Left forelimb (tissue), 1 donor: ENCODE measurements around the gene LPCAT3.
A peak's percentile ranks its signal among the peaks of the same experiment; 100 is the strongest.

ENCODE experiments used
- DNase-seq: peaks from one replicate; pipeline ENCODE4 v3.0.0-alpha.2; 2018; ENCODE audit warnings: low spot score

Gene LPCAT3

DNA sequence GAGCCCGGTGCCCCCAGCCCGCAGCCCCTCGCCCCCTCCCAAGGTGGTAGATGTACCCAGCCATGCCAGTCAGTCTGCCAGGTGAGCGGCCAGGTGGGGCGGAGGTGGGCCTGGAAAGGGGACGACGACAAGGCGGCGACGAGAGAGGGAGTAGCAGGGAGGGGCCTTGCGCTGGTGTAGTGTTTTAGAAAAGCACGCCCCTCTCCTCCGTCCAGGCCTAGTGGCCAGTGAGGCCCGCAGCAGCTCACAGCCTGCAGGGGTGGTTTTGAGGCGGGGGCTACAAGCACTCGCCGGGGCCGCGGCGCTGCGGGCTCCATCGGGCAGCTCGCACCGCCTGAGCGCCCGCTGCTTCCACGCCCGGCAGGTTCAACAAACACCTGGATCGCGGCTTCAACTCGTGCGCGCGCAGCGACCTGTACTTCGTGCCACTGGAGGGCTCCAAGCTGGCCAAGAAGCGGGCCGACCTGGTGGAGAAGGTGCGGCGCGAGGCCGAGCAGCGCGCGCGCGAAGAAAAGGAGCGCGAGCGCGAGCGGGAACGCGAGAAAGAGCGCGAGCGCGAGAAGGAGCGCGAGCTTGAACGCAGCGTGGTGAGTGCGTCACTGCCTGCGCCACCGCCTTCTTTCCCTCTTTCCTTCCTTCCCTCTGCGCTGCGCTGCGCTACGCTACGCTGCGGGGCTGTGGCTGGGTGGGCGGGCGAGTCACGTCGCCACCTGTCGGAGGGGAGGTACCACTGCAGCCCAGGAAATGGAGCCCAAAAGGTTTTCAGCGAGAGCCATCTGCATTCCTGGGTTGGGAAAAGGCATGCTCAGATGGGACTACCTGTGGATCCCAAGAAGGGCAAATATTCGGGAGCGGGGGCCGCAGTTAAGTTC lies 80.6 kb downstream of the LPCAT3 start:
- peak; percentile 94 for DNase-seq

DNA sequence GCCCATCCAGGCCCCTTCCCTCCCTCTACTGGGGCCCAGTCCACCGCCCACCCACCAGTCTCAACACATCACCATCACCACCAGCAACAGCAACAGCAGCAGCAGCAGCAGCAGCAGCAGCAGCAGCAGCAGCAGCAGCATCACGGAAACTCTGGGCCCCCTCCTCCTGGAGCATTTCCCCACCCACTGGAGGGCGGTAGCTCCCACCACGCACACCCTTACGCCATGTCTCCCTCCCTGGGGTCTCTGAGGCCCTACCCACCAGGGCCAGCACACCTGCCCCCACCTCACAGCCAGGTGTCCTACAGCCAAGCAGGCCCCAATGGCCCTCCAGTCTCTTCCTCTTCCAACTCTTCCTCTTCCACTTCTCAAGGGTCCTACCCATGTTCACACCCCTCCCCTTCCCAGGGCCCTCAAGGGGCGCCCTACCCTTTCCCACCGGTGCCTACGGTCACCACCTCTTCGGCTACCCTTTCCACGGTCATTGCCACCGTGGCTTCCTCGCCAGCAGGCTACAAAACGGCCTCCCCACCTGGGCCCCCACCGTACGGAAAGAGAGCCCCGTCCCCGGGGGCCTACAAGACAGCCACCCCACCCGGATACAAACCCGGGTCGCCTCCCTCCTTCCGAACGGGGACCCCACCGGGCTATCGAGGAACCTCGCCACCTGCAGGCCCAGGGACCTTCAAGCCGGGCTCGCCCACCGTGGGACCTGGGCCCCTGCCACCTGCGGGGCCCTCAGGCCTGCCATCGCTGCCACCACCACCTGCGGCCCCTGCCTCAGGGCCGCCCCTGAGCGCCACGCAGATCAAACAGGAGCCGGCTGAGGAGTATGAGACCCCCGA lies 81.4 kb downstream of the LPCAT3 start:
- DNase-seq: no peak

DNA sequence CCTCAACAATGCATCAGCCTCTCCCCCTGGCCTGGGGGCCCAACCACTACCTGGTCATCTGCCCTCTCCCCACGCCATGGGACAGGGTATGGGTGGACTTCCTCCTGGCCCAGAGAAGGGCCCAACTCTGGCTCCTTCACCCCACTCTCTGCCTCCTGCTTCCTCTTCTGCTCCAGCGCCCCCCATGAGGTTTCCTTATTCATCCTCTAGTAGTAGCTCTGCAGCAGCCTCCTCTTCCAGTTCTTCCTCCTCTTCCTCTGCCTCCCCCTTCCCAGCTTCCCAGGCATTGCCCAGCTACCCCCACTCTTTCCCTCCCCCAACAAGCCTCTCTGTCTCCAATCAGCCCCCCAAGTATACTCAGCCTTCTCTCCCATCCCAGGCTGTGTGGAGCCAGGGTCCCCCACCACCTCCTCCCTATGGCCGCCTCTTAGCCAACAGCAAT lies 82.1 kb downstream of the LPCAT3 start:
- DNase-seq: no peak

DNA sequence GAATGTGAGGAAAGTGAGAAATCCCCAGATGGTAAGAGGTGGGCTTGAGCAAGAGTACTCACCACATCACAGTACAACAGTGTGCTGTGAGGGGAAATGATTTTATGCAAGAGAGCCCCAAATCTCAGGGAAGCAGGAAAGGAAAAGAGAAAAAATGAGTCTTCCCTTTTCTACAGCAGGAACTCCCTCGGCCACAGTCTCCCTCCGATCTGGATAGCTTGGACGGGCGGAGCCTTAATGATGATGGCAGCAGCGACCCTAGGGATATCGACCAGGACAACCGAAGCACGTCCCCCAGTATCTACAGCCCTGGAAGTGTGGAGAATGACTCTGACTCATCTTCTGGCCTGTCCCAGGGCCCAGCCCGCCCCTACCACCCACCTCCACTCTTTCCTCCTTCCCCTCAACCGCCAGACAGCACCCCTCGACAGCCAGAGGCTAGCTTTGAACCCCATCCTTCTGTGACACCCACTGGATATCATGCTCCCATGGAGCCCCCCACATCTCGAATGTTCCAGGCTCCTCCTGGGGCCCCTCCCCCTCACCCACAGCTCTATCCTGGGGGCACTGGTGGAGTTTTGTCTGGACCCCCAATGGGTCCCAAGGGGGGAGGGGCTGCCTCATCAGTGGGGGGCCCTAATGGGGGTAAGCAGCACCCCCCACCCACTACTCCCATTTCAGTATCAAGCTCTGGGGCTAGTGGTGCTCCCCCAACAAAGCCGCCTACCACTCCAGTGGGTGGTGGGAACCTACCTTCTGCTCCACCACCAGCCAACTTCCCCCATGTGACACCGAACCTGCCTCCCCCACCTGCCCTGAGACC lies 82.7 kb downstream of the LPCAT3 start:
- no peak for DNase-seq

DNA sequence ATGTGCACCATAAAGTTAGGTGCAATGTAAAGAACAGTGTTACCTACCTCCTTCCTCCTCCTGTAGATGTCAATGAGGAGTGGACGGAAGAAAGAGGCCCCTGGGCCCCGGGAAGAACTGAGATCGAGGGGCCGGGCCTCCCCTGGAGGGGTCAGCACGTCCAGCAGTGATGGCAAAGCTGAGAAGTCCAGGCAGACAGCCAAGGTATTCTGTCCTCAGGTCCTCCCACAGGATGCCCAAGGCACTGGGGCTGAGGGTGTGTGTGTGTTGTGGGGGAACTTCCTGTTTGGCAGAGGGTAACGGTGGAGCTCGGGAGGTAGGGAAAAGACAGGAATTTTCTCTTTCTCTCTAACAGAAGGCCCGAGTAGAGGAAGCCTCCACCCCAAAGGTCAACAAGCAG lies 84.2 kb downstream of the LPCAT3 start:
- no peak for DNase-seq

DNA sequence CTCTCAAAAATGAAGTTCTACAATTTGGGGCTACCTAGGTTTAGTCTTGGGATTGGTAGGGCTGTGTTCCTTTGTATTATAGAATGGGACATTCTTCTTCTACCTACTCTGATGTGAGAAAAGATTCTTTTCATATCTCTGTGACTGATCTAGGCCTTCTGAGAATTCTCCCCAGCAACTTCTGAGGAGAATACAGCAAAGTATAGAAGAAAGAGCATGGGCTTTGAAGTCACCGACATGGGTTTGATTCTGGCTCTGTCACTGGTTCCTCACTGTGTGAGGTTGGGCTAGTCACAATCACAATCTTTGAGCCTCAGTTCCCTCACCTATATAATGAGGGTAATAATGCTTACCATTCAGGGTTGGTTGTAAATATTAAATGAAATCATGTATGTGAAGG lies 85.5 kb downstream of the LPCAT3 start:
- no peak for DNase-seq

DNA sequence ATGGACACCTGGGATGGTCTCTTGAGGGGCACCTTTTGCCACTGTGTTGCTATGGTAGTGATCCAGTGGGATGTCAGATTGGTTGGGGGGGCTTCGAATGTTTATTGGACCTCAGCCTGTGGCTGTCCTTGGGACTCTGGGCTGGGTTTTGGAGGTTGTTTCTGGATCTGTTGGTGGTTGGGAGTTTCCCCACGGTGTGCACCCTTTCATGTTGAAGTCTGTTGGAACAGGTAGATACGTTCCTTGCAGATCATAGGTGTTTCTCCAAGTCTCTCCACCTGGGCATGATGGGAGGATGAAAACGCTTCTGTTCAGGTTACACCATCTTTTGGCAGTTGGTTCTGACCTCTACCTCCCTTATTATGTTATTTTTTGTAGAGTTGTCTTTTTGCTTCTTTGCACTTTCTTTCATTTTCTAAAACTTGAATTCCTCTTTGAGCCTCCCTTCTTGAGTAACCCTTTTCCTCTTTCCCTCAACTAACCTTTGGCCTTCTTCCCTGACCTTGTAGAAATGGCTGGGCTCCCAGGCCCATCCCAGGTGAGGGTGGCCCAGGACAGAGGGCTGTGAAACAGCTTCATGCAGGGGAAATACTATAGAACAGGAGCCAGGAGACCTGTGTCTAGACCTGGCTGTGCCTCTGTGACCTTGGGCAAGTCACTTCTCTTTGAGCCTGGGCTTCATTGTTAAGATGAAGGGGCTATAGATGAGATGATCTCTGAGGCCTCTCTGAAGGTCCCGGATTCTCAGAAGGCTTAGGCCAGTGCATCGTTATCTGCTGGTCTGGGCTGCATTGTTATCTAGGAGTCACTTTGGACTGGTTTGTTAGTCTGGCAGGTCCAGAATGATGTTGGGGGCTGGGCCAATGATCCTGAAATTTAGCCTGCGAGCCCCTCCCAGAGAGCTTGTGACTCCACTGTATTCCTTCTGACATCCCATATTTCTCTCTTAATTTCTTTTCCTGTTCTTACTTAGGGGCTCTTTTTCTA lies 88.5 kb downstream of the LPCAT3 start:
- no peak for DNase-seq

DNA sequence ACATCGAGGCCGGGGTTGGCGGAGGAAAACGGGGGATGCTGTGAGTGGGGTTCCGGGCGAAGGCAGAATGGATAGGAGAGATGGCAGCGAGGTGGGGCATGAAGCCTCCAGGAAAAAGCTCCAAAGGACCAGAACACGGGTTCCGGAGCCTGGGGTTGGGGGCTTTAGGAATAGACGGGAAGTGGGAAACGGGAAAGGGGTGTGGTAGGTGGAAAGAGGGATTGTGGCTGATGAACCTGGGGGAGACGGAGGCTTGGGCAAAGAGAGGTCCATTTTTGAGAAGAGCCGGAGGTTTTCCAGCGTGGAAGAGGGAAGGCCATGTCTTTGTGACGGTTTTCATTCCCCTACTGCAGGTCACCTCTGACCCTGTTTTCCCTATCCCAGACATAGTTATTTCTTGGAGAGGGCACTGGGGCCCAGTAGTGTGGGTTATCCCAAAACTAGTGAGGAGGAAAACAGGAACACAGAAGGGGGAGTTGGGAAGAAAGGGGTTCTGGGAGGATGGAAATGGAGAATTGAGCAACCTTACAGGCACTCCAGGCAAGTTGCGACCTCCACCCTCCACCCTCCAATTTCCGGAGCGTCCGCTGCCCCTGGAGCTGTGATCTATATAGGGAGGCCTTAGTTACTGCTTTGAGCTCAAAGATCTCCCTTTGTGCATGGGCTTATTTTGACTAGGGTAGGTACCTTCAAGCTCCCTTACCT lies 89.4 kb downstream of the LPCAT3 start:
- DNase-seq: no peak

DNA sequence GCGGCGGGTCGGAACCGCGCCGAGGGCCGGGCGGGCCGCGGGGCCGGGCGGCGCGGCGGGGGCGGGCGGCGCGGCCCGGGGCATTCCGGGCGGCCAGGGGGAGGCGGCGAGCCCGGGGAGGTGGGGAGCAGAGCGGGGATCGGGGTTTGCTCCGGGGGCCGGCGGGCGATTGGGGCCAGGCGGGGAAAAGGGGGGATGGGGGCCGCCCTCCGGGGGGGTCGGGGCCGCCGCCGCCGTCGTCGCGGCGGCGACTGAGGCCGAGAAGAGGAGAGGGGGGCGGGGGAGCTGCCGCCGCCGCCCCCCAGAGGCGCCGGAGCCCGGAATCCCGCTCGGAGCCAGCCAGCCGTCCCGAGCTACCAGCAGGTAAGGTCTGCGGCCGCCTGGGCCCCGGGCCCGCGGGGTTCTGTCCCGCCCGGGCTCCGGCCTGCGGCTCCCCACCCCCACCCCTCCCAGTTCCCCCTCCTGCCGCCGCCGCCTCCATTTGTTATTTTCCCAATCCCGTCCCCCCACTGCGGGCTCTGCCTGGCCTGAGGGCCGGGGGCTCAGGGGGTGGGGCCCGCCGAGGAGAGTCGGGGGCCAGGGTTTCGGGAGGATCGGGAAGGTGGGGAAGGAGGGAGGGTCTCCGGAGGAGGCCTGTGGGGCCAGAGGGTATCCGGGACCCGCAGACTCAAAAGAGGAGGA lies 90.1 kb downstream of the LPCAT3 start:
- DNase-seq: no peak

DNA sequence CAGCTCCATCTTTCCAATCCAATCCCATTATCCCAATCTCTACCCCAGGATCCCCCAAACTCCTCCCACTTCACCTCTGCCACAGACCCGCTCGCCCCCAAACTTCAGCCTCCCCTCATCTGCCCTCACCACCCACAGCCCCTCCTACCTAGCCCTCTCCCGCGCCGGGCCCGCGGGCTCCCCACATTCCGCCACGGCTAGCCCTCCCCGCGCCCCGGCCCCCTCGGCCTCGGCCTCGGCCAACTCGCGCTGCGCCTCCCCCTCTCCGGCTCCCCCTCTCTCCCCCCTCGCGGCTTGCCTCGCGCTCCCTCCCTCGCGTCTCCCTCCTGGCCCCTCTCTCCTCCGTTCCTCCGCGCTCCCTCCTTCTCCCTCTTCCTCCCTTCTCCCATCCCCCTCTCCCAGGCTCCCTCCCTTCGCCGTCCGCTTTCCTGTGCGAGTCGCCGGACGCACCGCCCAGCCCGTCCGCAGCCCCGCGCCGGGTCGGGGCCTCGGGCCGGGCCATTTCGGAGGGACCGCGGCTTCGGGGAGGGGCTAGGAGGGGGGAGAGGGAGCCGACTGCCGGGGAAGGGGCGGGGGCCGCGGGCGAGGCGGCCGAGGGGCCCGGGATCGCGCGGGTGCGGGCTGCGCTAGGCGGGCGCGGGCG lies 90.8 kb downstream of the LPCAT3 start, which contains the start of gene ATN1:
TSS of gene ATN1 (plus strand) at position 581 of the 643 bp plus-strand sequence. CDS start 6,043 bp downstream, outside the sequence.
- DNase-seq: peak; percentile 93
